ENCODE data around the gene KASH5.

KASH5 gene

GRCh38 chr19:49427855-49428546 is 40.0 kb downstream of the KASH5 start (continued):
- no peak for TF ChIP-seq PRDM2 (tag by site-specific recombination; IDR thresholded peaks at IDR 0.05; ENCODE audit: borderline replicate concordance)
- TF ChIP-seq, protein P1, sequence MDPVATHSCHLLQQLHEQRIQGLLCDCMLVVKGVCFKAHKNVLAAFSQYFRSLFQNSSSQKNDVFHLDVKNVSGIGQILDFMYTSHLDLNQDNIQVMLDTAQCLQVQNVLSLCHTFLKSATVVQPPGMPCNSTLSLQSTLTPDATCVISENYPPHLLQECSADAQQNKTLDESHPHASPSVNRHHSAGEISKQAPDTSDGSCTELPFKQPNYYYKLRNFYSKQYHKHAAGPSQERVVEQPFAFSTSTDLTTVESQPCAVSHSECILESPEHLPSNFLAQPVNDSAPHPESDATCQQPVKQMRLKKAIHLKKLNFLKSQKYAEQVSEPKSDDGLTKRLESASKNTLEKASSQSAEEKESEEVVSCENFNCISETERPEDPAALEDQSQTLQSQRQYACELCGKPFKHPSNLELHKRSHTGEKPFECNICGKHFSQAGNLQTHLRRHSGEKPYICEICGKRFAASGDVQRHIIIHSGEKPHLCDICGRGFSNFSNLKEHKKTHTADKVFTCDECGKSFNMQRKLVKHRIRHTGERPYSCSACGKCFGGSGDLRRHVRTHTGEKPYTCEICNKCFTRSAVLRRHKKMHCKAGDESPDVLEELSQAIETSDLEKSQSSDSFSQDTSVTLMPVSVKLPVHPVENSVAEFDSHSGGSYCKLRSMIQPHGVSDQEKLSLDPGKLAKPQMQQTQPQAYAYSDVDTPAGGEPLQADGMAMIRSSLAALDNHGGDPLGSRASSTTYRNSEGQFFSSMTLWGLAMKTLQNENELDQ (tag by site-specific recombination; IDR thresholded peaks at IDR 0.05; ENCODE audit: low read depth), result no peak
- TF ChIP-seq, protein P2, sequence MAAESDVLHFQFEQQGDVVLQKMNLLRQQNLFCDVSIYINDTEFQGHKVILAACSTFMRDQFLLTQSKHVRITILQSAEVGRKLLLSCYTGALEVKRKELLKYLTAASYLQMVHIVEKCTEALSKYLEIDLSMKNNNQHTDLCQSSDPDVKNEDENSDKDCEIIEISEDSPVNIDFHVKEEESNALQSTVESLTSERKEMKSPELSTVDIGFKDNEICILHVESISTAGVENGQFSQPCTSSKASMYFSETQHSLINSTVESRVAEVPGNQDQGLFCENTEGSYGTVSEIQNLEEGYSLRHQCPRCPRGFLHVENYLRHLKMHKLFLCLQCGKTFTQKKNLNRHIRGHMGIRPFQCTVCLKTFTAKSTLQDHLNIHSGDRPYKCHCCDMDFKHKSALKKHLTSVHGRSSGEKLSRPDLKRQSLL (tag by site-specific recombination; IDR thresholded peaks at IDR 0.05), result no peak
- TF ChIP-seq PRDM10 (tag by site-specific recombination; IDR thresholded peaks at IDR 0.05), result peak; percentile 23; the same call in 1 of the 2 replicates
- no peak for TF ChIP-seq ZNF223 (tag by site-specific recombination; IDR thresholded peaks at IDR 0.05)
- TF ChIP-seq, protein P3, sequence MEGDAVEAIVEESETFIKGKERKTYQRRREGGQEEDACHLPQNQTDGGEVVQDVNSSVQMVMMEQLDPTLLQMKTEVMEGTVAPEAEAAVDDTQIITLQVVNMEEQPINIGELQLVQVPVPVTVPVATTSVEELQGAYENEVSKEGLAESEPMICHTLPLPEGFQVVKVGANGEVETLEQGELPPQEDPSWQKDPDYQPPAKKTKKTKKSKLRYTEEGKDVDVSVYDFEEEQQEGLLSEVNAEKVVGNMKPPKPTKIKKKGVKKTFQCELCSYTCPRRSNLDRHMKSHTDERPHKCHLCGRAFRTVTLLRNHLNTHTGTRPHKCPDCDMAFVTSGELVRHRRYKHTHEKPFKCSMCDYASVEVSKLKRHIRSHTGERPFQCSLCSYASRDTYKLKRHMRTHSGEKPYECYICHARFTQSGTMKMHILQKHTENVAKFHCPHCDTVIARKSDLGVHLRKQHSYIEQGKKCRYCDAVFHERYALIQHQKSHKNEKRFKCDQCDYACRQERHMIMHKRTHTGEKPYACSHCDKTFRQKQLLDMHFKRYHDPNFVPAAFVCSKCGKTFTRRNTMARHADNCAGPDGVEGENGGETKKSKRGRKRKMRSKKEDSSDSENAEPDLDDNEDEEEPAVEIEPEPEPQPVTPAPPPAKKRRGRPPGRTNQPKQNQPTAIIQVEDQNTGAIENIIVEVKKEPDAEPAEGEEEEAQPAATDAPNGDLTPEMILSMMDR (tag by site-specific recombination; IDR thresholded peaks at IDR 0.05), result no peak
- TF ChIP-seq GLI2 (tag by site-specific recombination; IDR thresholded peaks at IDR 0.05; ENCODE audit: borderline replicate concordance, low read depth), result no peak
- no peak for TF ChIP-seq ZNF837 (tag by site-specific recombination; IDR thresholded peaks at IDR 0.05)
- TF ChIP-seq AEBP2 (tag by site-specific recombination; IDR thresholded peaks at IDR 0.05; ENCODE audit: borderline replicate concordance), result no peak
- peak; percentile 100 for TF ChIP-seq ZNF677 (tag by site-specific recombination; IDR thresholded peaks at IDR 0.05)
- TF ChIP-seq ZNF623 (tag by site-specific recombination; IDR thresholded peaks at IDR 0.05), result no peak
- no peak for TF ChIP-seq ZNF423 (tag by site-specific recombination; IDR thresholded peaks at IDR 0.05)
- no peak for TF ChIP-seq ZNF830 (tag by site-specific recombination; IDR thresholded peaks at IDR 0.05; ENCODE audit: low read depth)
- TF ChIP-seq ZBTB21 (tag by site-specific recombination; IDR thresholded peaks at IDR 0.05), result no peak
- peak; percentile 30; the same call in 1 of the 2 replicates for TF ChIP-seq ZNF561 (tag by site-specific recombination; IDR thresholded peaks at IDR 0.05; ENCODE audit: borderline replicate concordance)
- TF ChIP-seq BCL11A (tag by site-specific recombination; IDR thresholded peaks at IDR 0.05; ENCODE audit: low read depth), result no peak
- no peak for TF ChIP-seq ZNF76 (tag by site-specific recombination; IDR thresholded peaks at IDR 0.05; ENCODE audit: borderline replicate concordance, low read depth)
- no peak for TF ChIP-seq ZNF785 (tag by site-specific recombination; IDR thresholded peaks at IDR 0.05)
- TF ChIP-seq ZBTB20 (tag by site-specific recombination; IDR thresholded peaks at IDR 0.05), result peak; percentile 35; the same call in 1 of the 2 replicates
- no peak for TF ChIP-seq ZNF24 (tag by site-specific recombination; IDR thresholded peaks at IDR 0.05)
- peak; percentile 15; the same call in 1 of the 2 replicates for TF ChIP-seq SP7 (tag by site-specific recombination; IDR thresholded peaks at IDR 0.05)
- TF ChIP-seq SP2 (tag by site-specific recombination; IDR thresholded peaks at IDR 0.05), result peak; percentile 45
- no peak for TF ChIP-seq ZNF624 (tag by site-specific recombination; IDR thresholded peaks at IDR 0.05)

All from HEK293 (cell line).